HG03565 (cell line): ENCODE data around the gene LITAFD.
"Not testable (repeated sequence)": the region's sequence is repeated elsewhere in the genome, so short reads cannot be mapped to it uniquely, and the experiment has no call there.

Experiments used
- ATAC-seq: cut with Tn5 transposase; IDR thresholded peaks from one replicate; pipeline ENCODE4 v1.9.1; 2021; ENCODE audit warnings: mild to moderate bottlenecking, moderate library complexity; ENCODE audit not compliant: unreplicated experiment

LITAFD gene

GRCh38 chr16:8893426-8893825, 11.3 kb downstream of the LITAFD start:
- ATAC-seq: no peak

GRCh38 chr16:8893976-8894690, 12.0 kb downstream of the LITAFD start:
- no peak for ATAC-seq

- no peak for ATAC-seq
These were observed 12.7 kb downstream of the LITAFD start for GRCh38 chr16:8894736-8895334.

- ATAC-seq: no peak
These were observed 16.6 kb downstream of the LITAFD start for GRCh38 chr16:8898660-8899318.

- ATAC-seq: no peak
These were observed 17.7 kb downstream of the LITAFD start for GRCh38 chr16:8899709-8900317.

- no peak for ATAC-seq
These were observed 18.2 kb downstream of the LITAFD start for GRCh38 chr16:8900343-8900742.

GRCh38 chr16:8901320-8901861, 19.2 kb downstream of the LITAFD start:
- ATAC-seq: no peak

- no peak for ATAC-seq
These were observed 20.9 kb downstream of the LITAFD start for GRCh38 chr16:8903004-8903403.

- no peak for ATAC-seq
These were observed 21.9 kb downstream of the LITAFD start for GRCh38 chr16:8904018-8904430.

GRCh38 chr16:8905168-8905762, 23.1 kb downstream of the LITAFD start:
- ATAC-seq: no peak

- no peak for ATAC-seq
These were observed 23.8 kb downstream of the LITAFD start for GRCh38 chr16:8905795-8906591.

- no peak for ATAC-seq
These were observed 24.9 kb downstream of the LITAFD start for GRCh38 chr16:8907096-8907495.

GRCh38 chr16:8908810-8909468, 26.8 kb downstream of the LITAFD start:
- ATAC-seq: no peak

GRCh38 chr16:8910811-8911210, 28.7 kb downstream of the LITAFD start:
- ATAC-seq: no peak

- ATAC-seq: no peak
These were observed 30.6 kb downstream of the LITAFD start for GRCh38 chr16:8912793-8913192.

GRCh38 chr16:8914098-8914497, 31.9 kb downstream of the LITAFD start:
- no peak for ATAC-seq

GRCh38 chr16:8915722-8916301, 33.7 kb downstream of the LITAFD start:
- ATAC-seq: no peak

GRCh38 chr16:8916541-8917225, 34.5 kb downstream of the LITAFD start:
- ATAC-seq: no peak

GRCh38 chr16:8917336-8917735, 35.2 kb downstream of the LITAFD start:
- ATAC-seq: not testable (repeated sequence)
